Measurements from ENCODE around the gene PDLIM4.

The PDLIM4 gene

DNA sequence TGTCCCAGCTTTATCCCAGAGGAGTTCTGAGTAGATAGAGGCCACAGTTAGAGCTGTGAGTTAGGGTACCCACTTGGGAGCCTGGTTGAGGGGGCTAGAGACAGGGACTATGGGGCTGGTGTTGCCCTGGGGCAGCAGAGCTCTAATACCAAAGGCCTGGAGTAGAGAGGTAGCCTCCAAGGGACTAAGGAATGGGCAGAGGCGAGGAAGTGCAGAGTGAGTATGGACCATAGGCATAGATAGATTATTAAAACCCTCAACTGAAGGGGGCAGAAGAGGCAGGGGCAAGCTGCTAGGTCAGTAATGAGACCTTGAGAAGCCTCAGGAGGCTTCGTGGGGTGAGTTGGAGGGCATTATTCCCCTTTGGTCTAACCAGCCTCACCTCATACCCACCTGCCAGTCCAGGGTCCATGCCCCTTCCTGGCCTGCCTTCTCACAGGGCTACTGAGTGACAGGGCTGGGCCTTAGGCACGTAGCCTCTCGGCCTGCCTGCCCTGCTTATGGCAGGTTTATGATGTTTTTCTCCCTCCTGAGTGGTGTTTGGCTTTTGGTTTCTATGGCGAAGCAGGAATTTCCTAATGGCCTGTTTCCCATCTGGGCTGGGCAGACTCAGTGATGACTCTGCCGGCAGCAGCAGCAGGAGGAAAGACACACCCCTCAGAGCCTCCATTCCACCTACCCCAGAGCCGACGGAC lies 8.0 kb downstream of the PDLIM4 start:
- no peak for TF ChIP-seq SIN3A (IDR thresholded peaks at IDR 0.05; ENCODE audit: borderline replicate concordance, insufficient read depth, low read length)
- TF ChIP-seq, protein P1, sequence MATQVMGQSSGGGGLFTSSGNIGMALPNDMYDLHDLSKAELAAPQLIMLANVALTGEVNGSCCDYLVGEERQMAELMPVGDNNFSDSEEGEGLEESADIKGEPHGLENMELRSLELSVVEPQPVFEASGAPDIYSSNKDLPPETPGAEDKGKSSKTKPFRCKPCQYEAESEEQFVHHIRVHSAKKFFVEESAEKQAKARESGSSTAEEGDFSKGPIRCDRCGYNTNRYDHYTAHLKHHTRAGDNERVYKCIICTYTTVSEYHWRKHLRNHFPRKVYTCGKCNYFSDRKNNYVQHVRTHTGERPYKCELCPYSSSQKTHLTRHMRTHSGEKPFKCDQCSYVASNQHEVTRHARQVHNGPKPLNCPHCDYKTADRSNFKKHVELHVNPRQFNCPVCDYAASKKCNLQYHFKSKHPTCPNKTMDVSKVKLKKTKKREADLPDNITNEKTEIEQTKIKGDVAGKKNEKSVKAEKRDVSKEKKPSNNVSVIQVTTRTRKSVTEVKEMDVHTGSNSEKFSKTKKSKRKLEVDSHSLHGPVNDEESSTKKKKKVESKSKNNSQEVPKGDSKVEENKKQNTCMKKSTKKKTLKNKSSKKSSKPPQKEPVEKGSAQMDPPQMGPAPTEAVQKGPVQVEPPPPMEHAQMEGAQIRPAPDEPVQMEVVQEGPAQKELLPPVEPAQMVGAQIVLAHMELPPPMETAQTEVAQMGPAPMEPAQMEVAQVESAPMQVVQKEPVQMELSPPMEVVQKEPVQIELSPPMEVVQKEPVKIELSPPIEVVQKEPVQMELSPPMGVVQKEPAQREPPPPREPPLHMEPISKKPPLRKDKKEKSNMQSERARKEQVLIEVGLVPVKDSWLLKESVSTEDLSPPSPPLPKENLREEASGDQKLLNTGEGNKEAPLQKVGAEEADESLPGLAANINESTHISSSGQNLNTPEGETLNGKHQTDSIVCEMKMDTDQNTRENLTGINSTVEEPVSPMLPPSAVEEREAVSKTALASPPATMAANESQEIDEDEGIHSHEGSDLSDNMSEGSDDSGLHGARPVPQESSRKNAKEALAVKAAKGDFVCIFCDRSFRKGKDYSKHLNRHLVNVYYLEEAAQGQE (IDR thresholded peaks at IDR 0.05; ENCODE audit: insufficient read depth in 1 of 2, low read depth in 2 of 2, low read length in 2 of 2) = no peak
- TF ChIP-seq TAF1 (IDR thresholded peaks at IDR 0.05; ENCODE audit: borderline replicate concordance, insufficient read depth, low read length) = no peak
- TF ChIP-seq FOXP2 (optimal IDR thresholded peaks at IDR 0.05; ENCODE audit: borderline replicate concordance, extremely low read depth, extremely low read length, insufficient read depth) = no peak
- TF ChIP-seq POLR2AphosphoS5 (IDR thresholded peaks at IDR 0.05; ENCODE audit: low read depth, low read length) = no peak

DNA sequence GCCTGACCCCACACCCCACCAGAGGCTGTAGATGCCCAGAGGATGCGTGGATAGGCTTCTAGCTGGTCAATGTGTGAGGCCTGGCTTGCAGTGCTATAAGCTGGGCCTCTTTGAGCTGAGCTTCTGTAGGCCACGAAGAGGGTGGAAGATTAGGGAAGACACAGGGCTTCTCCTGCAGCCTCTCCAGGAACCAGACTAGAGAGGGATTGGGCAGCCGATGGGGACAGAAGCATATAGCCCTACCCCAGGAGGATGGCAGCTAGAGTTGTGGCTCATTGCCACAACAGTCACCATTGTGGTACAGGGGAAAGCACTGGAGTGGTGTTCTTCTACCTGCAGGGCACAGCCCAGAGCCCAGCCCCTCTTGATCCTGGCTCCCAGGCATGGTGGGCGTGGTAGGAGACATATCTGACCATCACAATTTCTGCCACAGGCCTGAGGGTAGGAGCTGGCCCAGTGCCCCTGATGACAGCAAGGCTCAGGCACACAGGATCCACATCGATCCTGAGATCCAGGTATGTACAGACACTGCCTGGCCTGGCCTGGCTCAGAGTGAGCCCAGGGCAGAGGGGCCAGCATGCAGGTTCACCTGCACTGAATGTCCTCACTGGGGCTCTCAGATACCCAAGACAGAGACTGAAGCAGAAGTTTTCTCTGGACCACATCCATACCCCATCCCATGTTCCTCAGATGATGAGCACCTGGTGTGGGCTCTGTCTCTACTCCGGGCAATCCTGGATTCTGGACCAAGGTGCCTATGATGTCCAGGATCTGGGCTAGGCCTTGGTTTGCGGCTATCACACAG lies 8.7 kb downstream of the PDLIM4 start:
- TF ChIP-seq POLR2AphosphoS5 (IDR thresholded peaks at IDR 0.05; ENCODE audit: low read depth, low read length) = no peak

DNA sequence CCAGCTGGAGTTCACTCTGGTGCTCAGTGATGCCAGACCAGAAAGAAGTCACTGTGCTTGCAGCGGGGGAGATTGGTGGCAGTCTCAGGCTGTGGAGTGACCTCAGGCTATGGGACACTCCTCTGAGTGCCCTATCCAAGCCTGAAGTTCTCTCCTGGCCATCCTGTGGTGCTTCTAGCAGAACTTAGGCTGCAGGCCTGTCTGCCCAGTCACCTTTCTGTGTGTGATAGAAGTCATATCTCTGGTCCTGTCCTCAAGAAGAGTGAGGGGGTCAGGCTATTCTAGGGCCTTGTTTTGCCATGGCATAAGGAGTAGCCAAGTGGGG lies 9.3 kb downstream of the PDLIM4 start:
- TF ChIP-seq TAF1 (IDR thresholded peaks at IDR 0.05; ENCODE audit: borderline replicate concordance, insufficient read depth, low read length) = no peak
- no peak for TF ChIP-seq FOXP2 (optimal IDR thresholded peaks at IDR 0.05; ENCODE audit: borderline replicate concordance, extremely low read depth, extremely low read length, insufficient read depth)
- TF ChIP-seq SIN3A (IDR thresholded peaks at IDR 0.05; ENCODE audit: borderline replicate concordance, insufficient read depth, low read length) = no peak

DNA sequence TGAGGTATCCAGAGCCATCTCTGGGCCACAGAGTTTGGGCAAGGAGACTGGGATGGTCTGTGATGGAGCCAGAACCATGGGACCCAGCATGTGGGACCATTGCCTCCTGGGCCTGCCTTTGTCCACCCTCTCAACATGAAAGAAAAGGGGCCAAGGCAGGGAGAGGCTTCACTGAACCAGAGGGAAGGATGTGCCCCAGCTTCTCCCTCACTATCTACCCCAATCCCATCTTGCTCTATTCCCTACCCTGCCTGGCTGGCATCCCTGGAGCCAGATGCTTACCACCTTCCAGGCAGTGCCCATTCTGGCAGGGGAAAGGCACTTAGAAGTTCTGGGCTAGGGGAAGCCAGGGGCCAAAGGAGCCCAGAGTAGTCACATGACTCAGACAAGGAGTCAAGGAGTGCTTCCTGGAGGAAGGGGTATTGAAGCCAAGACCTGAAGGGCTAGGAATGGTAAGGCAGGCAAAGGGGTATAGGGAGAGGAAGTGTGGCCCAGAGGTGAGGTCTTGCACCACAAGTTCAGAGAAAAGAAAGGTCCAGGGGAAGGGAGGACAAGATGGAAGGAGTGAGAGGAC lies 9.8 kb downstream of the PDLIM4 start:
- TF ChIP-seq POLR2AphosphoS5 (IDR thresholded peaks at IDR 0.05; ENCODE audit: low read depth, low read length) (no peak), FOXP2 (optimal IDR thresholded peaks at IDR 0.05; ENCODE audit: borderline replicate concordance, extremely low read depth, extremely low read length, insufficient read depth) (no peak), TAF1 (IDR thresholded peaks at IDR 0.05; ENCODE audit: borderline replicate concordance, insufficient read depth, low read length) (no peak), SIN3A (IDR thresholded peaks at IDR 0.05; ENCODE audit: borderline replicate concordance, insufficient read depth, low read length) (no peak)
- TF ChIP-seq, protein P1 (IDR thresholded peaks at IDR 0.05; ENCODE audit: insufficient read depth in 1 of 2, low read depth in 2 of 2, low read length in 2 of 2) = no peak

- TF ChIP-seq, protein P1 (IDR thresholded peaks at IDR 0.05; ENCODE audit: insufficient read depth in 1 of 2, low read depth in 2 of 2, low read length in 2 of 2) = no peak
- no peak for TF ChIP-seq TAF1 (IDR thresholded peaks at IDR 0.05; ENCODE audit: borderline replicate concordance, insufficient read depth, low read length)
- TF ChIP-seq POLR2AphosphoS5 (IDR thresholded peaks at IDR 0.05; ENCODE audit: low read depth, low read length) = no peak
- TF ChIP-seq SIN3A (IDR thresholded peaks at IDR 0.05; ENCODE audit: borderline replicate concordance, insufficient read depth, low read length) = no peak
These were observed 10.7 kb downstream of the PDLIM4 start for GRCh38 chr5:132267931-132268768.
